Stimulated activated CD8-positive, alpha-beta memory T cell treated with anti-CD3 and anti-CD28 coated beads, Interleukin-12 subunit alpha, Interleukin-12 subunit beta, amount 100 ng/mL, for 24 hours (primary cell): ENCODE measurements around the gene INSYN2B.

ENCODE experiments used
- DNase-seq: peaks from one replicate; pipeline ENCODE4 v3.0.0-alpha.2; 2020; ENCODE audit errors: extremely low read depth

Gene INSYN2B

DNA sequence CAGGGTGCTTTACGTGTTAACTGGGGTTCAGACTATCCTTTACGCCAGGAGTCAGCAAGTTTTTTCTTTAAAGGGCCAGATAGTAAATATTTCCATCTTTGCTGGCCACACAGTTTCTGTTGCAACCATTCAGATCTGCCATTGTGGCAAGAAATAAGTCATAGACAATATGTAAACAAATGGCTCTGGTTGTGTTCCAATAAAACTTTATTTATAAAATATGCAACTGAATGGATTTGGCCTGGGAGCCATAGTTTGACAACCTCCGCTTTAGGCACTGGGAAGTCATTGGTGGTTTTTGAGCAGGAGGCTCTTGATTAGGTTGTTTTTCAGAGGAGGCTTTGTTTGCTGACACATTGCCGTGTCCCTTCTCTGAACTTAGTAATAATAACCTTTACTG lies 90.7 kb downstream of the INSYN2B start:
- no peak for DNase-seq

DNA sequence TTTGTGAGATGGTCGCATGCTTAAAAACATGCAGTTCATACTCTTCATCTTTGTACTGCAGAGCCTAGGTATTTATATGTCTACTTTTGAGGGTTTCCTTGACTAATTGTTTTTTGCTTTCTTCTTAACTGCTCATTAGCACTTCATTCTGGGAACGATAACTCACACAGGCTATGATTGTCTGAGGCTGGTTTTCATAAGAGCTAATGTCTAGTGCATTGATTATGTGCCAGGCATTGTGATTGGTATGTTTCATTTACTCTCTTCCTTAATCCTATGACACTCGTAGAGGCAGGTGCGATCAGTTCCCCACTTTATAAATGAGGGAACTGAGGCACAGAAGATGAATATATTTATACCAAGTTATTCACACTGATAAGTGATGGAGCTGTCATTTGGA lies 93.6 kb downstream of the INSYN2B start:
- DNase-seq, result no peak

- DNase-seq, result no peak
These were observed 94.3 kb downstream of the INSYN2B start for GRCh38 chr5:169886033-169886432.

DNA sequence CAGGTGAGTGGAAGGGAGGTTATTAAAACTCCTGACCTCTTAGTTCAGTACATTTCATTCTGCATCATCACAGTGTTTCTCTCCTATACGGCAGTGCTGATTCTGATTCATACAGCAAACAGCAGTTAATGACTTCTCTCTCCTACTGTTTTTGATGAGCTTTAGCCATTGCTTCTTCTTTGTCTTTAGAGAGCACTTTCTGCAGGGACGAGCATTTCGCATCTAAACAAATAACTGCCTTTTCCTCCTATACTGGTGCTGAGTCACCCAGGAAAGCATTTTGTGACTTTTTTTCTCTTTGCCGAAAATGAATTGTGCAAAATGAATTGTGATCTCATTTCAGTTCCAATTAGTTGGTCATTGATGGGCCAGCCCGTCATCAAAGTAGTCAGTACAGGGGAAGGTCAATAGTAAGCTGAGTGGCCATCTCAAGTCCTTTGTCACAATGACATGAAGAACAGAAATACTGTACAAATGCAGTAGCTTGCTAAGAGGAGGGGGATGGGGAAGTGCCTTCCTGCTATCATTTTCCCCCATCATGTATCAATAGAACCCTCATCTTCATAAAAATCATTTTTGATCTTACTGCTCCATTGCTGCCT lies 98.5 kb downstream of the INSYN2B start:
- no peak for DNase-seq

- DNase-seq, result no peak
These were observed 99.5 kb downstream of the INSYN2B start for GRCh38 chr5:169880785-169881184.

DNA sequence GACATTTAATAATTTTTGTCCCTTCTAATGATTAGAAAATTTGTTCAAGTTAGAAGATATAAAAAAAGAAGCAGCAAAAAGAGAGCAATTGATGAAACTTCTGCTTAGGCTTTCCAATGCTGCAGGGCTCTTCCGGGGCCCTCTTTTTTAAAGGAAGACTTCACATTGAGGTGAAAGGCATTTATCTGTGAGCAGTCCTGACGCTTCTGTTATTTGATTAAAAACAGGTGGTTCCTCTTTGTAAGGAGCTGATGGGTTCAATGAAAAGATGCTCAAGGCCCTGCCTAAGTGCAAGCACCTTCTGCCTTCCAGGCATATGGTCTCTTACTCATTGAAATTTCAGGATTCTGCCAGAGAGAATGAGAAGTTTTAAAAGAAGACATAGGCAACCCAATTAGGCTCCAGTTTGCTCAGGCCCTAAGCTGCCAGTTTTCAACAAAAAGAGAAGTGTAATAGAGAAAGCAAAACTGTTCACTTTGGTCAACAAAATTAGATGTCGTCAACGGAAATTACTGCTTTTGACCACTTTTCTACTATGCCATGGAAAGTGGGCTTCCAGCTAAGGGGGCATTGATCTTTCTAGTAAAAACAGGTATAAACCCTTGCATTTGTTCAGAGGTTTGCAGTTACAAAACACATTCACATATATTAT lies 100.2 kb downstream of the INSYN2B start:
- DNase-seq, result no peak

DNA sequence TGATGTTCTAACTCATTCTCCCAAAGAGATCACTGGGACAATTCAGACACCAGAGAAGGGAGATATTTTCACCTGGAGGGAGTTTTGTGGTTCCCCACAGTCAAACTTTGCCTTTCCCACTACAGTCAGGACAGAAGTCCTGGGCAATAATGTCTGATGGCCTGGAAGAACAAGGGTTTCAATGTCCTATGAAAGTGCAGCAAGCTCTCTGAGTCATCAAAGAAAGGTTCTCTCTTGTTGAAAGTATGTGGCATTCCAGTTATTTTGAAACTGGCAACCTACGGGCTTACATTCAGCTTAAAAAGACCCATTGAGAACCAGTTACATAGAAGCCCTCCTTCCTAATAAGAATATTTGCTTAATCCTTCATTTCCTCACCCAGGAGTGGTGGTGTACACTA lies 103.9 kb downstream of the INSYN2B start:
- no peak for DNase-seq

GRCh38 chr5:169875731-169876130 lies 104.6 kb downstream of the INSYN2B start:
- no peak for DNase-seq

- no peak for DNase-seq
These were observed 105.1 kb downstream of the INSYN2B start for GRCh38 chr5:169875091-169875728.

DNA sequence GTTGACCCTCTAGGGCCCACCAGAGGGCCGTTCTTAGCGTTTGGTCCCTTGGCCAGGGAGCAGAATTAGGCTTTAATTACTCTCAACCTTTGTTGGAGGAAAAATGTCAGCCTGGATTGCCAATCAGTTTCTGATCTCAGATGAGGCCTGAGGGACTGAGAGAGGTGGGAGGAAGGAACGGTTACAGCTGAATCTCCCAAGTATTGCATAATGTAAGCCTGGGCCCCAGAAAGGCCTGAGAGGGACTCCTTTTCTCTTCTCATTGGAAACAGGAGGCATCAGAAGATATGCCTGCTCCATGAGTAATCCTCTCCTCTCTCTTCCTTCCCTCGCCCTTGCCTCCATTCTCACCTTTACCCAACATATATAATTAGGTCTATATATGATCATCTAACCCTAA lies 105.7 kb downstream of the INSYN2B start:
- no peak for DNase-seq

DNA sequence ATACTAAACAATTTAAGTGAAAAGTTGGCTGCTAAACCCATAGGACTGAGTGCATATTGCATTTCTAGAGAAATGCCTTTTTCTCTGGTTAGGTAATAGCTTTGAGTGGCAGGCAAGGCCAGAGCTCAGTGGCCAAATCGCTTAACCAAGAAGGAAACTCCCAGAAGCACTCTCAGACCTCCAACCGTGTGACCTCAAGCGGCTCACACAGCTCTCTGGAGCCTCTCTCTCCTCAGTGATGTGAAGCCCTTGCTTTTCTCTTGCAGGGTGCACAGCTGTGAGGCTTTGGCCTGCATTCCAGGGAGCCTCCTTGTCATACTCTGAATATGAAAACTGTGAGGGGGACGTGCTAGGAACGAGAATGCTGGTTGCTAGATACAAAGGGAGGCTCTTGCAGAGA lies 106.7 kb downstream of the INSYN2B start:
- DNase-seq, result no peak

GRCh38 chr5:169871826-169872490 lies 108.3 kb downstream of the INSYN2B start:
- no peak for DNase-seq

DNA sequence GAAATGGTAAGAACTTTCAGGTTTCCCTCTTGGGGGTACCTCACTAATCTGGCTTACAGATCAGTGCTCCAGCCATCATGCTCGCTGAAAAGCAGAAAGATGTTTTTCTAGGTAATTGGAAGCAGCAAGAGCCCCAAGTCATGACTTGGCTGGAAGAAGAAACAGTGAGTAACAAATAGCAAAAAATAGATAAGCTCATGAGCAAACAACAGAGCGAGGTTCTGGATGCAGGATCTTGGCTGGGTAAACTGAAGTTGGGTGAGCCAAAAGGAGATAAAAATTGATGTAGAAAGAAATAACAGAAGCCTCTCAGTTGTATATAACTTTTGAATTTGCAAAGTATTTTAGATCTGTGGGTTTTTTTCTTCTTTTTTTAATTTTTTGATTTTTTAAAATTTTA lies 110.1 kb downstream of the INSYN2B start:
- DNase-seq, result no peak

DNA sequence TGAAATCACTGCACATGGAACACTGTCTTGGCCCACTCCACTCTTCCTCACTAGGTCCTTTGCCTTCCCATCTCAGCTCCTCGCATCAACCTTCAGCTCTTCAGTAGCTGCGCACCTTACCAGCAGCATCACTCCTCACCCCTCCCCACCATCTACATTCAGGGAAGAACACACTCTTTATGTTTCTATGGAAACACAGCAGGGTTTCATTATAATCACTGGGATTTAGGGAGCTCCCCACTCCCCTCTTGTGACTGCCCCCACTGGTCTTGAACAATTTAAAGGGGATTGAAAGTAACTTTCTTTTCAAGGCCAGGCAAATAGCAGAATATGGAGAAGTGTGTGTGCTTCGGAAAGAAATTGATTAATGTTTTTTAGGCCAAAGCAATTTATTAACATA lies 111.2 kb downstream of the INSYN2B start:
- DNase-seq, result no peak

DNA sequence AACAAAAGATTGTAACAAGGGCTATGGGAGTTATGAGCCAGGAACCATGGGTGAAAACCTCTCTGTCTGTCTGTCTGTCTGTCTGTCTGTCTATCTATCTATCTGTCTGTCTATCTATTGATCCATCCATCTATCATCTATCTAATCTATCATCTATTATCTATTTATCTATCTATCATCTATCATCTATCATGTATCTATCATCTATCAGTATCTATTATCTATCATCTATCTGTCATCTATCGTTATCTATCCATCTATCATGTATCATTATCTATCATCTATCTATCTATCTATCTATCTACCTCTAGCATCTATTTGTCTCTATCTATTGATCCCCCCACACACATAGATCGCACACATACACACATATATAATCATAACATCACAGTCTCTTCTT lies 112.9 kb downstream of the INSYN2B start:
- DNase-seq, result no peak

DNA sequence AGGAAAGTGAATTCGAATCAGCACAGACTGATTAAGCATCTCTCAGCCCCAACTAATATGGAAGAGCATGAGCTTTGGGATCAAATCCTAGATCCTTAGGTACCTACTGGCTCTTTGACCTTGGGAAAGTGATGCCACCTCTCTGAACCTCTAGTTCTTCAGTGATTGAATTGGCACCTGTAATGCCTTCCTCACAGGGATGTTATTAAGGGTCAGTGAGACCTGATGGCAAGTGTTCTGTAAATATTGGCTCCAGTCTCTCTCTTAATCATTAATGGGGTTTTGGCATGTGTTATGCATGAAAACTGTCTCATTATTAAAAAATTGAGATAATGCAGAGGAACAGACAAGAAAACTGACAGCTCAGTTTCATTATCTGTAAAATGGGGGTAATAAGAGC lies 115.8 kb downstream of the INSYN2B start:
- DNase-seq, result no peak

DNA sequence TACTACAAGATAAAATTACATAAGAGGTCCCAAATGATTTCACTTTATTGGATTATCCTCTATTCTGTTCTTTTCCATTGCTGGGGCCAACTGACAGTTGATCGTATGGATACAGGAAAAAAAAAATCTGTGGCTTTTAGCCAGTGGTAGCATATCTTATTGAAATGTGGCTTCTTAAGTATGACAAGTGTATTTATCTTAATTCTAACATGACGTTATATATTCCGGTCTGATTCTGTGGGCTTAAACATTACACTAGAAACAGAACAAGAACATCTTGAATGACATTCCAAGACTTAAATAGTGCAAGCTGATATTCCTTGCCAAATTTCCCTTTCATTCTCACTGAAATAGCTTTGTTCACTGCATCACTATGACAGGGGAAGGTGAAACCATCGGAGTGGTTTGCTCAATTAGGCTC lies 117.9 kb downstream of the INSYN2B start:
- DNase-seq, result no peak

DNA sequence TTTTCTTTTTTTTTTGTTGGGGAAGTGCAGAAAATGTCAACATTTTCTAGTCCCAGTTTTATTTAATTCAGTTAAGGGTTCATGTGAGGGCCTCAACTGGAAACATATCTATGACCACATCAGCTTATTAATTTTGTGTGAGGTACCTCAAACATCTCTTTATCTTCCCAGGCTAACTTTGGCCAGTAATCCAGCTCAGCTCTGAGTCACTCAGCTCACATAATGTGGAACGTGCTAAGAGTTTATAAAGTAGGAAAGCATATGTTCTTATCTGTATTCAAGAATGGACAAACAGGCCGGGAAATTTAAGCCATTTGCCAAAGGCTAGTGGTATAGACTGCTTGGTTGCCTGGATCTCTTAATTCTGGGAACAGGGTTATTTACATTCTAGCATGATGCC lies 118.4 kb downstream of the INSYN2B start:
- no peak for DNase-seq

DNA sequence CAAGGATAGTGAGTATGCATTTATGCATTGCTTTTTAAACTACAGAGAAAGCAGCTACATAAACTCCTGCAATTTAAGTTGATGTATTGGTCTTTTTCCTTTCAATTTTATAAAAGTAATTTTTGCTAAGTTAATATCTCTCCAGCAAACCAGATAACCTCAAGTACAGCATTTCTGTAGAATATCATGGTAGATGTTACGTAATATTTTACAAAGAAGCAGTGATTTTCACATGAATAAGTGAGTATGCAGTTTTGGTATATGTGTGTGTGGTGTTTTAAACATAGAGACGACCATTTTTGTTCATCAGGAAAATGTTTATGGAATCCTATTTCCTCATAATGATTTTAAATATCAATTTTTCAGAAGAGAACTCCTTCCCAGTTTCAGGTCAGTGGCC lies 118.9 kb downstream of the INSYN2B start:
- no peak for DNase-seq

- DNase-seq, result no peak
These were observed 119.7 kb downstream of the INSYN2B start for GRCh38 chr5:169860585-169860984.

GRCh38 chr5:169856571-169856970 lies 123.7 kb downstream of the INSYN2B start:
- DNase-seq, result no peak

- no peak for DNase-seq
These were observed 128.9 kb downstream of the INSYN2B start for GRCh38 chr5:169851321-169851850.

GRCh38 chr5:169850409-169850808 lies 129.9 kb downstream of the INSYN2B start:
- DNase-seq, result no peak
